CD4-positive, alpha-beta T cell treated with Interleukin-4 for 1 hour (primary cell): ENCODE data around the gene HSD17B1.
"Not testable (repeated sequence)": the region's sequence is repeated elsewhere in the genome, so short reads cannot be mapped to it uniquely, and the experiment has no call there.

Experiments used
- DNase-seq, 2 donors: peaks; one replicate each; pipeline ENCODE4 v3.0.0-alpha.2; 2020 to 2022

The HSD17B1 gene

DNA sequence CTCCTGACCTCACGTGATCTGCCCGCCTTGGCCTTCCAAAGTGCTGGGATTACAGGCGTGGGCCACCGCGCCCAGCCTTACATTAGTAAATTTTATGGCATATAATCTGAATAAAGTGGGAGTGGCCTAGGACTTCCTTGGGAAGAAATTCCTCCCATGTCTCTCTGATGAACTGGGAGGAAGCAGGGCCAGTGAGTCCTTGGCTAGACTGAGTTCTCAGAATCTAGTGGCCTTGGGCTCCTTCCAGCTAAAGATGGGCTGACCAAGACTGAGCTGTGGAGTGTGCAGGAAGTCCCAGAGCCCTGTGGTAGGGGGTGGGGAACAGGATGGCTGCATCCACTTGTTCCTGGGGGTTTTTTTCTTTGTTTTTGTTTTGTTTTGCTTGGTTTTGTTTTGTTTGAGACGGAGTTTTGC is 26.7 kb upstream of the HSD17B1 start:
- DNase-seq, result no peak

DNA sequence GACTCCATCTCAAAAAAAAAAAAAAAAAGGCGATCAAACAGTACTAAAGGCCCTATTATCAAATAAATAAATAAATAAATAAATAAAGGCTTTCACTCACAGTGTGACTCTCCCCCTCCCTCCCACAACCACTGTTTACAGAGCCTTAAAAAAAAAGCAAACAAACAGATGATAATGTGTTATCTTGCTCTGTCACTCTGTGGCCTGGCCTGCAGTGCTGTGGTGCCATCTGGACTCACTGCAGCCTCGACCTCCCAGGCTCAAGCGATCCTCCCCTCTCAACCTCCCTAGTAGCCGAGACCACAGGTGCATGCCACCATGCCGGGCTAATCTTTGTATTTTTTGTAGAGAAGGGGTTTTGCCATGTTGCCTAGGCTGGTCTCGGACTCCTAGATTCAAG is 24.8 kb upstream of the HSD17B1 start:
- DNase-seq, result no peak

DNA sequence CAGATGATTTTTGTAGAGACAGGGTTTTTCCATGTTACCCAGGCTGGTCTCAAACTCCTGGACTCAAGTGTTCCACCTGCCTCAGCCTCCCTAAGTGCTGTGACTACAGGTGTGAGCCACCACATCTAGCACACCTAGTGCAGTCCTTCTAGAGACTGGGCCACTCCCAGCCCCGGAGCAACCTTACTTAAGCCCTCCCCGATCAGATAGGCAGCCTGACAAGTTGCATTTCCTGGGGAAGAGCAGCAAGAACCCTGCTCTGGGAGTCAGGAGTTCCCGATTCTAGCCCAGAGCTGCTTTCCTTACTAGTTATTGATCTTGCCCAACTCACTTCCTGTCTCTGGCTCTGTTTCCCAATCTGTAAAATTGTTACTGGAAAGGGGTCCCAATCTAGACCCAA is 23.7 kb upstream of the HSD17B1 start:
- DNase-seq, result no peak

DNA sequence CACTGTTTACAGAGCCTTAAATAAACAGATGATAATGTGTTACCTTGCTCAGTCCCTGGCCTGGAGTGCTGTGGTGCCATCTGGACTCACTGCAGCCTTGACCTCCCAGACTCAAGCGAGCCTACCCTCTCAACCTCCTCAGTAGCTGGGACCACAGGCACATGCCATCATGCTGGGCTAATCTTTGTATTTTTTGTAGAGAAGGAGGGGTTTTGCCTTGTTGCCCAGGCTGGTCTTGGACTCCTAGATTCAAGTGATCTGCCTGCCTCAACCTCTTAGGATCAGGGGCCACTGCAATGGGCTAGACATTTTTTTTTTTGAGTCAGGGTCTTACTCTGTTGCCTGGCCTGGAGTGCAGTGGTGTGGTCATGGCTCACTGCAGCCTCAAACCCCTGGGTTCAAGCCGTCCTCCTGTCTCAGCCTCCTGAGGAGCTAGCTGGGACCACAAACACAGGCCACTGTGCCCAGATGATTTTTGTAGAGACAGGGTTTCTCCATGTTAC is 21.7 kb upstream of the HSD17B1 start:
- no peak for DNase-seq

DNA sequence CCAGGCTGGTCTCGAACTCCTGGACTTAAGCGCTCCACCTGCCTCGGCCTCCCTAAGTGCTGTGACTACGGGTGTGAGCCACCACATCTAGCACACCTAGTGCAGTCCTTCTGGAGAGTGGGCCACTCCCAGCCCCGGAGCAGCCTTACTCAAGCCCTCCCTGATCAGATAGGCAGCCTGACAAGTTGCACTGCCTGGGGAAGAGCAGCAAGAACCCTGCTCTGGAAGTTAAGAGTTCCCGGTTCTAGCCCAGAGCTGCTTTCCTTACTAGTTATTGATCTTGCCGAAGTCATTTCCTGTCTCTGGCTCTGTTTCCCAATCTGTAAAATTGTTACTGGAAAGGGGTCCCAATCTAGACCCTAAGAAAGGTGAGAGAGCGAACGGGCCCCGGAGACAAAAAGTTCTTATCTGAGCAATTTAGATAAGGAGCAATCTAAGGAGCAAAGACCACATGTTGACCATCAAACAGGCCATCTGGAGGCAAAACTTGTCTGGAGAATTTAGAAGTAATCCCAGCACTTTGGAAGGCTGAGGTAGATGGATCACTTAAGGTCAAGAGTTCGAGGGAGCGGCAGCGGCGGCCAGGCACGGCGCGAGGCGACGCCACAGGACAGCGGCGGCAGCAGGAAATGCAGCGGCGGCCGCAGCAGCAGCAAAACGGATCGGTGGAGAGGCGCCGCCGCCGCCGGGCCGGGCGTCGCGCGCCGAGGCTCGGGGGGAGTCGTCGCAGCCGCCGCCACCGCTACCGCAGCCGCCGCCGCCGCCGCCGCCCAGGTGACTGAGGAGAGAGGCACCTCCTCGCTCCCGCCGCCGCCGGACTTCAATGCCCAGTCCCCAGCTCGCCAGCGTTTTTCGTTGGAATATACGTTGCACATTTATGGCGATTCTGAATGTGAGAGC is 21.0 kb upstream of the HSD17B1 start:
- DNase-seq, result peak; percentile 50 to 56

DNA sequence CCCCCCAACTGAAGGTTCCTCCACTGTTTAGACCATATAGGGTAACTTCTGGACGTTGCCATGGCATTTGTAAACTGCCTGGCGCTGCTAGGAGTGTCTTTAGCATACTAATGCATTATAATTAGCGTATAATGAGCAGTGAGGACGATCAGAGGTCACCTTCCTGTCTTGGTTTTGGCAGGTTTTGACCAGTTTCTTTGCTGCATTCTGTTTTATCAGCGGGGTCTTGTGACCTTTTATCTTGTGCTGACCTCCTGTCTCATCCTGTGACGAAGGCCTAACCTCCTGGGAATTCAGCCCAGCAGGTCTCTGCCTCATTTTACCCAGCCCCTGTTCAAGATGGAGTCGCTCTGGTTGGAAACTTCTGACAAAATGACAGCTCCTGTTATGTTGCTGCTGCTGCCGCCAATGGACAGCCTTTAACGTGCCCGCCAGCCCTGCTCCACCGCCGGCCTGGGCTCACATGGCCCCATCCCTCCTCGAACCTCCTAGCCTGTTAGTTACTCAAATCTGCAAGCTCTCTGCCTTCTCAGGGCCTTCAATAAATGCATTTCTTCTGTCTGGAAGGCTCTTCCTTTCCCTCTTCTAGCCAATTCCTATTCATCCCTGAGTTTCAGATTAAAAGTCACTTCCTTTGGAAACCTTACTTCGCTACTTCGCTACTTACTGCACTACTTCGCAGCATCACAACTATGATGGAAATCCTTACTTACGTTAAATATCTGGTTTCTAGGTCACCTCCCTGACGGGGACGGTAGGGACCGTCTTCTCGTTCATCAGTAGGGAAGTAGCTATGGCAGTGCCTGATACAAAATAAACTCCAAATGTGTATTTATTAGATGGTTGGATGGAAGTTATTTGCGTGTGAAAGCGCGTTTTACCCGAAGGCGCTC is 17.3 kb upstream of the HSD17B1 start:
- DNase-seq, result no peak

DNA sequence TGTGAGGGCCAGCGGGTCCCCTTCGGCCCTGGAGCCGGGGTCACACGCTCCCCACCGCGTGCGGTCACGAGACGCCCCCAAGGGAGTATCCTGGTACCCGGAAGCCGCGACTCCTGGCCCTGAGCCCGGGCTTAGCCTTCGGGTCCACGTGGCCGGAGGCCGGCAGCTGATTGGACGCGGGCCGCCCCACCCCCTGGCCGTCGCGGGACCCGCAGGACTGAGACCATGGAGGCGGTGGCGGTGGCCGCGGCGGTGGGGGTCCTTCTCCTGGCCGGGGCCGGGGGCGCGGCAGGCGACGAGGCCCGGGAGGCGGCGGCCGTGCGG is 16.7 kb upstream of the HSD17B1 start, which contains the start of gene NAGLU:
NAGLU (plus strand) TSS at position 194 of the 324 bp plus-strand sequence; CDS start at position 226, 32 bp downstream.
- DNase-seq, result peak; percentile 78 to 83

DNA sequence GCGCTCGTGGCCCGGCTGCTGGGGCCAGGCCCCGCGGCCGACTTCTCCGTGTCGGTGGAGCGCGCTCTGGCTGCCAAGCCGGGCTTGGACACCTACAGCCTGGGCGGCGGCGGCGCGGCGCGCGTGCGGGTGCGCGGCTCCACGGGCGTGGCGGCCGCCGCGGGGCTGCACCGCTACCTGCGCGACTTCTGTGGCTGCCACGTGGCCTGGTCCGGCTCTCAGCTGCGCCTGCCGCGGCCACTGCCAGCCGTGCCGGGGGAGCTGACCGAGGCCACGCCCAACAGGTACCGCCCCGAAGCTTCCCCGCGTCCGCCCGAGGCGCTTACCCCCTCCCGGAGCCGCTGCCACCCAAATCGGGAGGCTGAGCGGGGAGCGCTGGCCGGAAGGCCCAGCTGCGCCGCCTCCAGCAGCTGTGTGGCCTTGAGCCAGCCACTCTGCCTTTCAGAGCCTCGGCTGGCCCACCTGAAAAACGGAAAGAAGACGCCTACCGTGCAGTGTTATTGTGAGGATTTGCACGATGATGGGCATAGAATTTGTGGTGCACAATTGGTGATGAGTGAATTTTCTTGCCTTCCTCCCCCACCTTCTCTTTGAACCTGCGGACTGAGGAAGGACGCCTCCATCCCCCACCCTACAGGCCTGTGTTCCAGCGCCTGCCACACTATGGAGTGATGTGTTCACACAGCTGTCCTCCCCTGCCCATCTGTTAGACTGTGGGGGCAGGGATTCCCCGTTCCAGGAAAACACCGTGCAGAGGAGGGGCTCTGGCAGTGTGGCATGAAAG is 16.2 kb upstream of the HSD17B1 start:
- peak; percentile 62 to 68 for DNase-seq

DNA sequence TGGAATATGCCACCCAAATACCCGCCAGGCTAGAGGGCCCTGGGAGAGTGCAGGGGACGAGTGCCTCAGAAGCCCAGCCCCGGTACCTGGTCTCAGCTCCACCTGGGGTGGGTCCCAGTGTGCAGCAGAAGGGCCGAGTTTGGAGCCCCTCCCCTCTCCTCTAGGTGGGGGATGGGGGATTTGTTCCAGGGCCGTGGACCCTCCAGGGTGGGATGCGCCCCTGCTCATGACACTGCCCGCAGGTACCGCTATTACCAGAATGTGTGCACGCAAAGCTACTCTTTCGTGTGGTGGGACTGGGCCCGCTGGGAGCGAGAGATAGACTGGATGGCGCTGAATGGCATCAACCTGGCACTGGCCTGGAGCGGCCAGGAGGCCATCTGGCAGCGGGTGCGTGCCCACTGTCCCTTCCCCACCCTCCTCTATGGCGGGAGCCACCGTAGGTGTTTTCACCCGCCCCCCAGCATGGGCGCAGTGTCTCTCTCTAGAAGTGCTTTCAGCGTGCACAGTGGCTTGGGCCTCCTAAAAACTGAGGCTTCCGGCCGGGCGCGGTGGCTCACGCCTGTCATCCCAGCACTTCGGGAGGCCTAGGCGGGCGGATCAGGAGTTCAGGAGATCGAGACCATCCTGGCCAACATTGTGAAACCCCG is 15.4 kb upstream of the HSD17B1 start:
- no peak for DNase-seq

DNA sequence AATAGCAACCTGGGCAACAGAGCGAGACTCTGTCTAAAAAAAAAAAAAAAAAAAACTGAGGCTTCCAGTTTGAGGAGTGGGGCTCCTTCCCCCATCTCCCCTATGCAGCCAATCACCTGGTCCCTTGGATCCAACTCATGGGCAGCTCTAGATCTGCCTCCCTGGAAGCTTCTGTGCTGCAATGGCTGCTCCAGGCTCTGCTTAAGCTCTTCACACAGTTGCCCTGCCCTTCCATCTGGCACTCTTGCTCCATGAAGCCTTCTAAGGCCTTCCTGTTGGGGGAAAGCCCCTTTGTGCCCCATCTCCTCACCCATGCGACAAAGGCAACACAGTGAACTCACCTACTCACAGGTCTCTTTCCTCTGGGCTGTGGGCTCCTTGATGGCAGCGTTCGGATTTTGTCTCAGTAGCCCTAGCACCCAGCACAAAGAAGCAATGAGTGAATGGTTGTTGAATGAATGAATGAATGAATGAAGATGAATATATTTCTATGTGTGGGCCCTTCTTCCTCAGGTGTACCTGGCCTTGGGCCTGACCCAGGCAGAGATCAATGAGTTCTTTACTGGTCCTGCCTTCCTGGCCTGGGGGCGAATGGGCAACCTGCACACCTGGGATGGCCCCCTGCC is 14.8 kb upstream of the HSD17B1 start:
- no peak for DNase-seq

DNA sequence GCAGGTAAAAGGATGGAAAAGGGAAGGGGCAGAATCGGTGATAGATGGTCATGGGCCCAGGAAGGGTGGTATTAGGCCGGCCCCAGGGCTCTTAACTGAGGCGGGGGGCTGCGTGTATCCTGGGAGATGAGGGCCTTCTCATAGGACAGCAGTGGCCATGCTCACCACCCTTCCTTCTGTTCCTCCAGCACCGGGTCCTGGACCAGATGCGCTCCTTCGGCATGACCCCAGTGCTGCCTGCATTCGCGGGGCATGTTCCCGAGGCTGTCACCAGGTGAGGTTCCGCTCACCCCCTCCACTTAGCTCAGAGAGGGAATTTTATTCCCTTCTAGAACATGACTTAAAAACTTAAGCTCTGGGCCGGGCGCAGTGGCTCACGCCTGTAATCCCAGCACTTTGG is 14.2 kb upstream of the HSD17B1 start:
- no peak for DNase-seq

DNA sequence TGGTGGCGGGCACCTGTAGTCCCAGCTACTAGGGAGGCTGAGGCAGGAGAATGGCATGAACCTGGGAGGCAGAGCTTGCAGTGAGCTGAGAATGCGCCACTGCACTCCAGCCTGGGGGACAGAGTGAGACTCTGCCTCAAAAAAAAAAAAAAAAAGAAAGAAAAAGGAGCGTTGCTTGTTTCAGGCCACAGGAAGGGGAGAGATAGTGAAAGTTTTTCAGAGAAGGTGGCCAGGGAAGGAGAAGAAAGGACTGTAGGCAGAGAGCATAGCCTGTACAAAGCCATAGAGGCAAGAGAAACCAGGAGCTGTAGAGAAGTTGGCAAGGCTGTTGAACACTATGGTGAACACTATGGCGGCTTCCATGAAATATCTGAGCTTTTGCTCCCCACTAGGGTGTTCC is 12.2 kb upstream of the HSD17B1 start:
- not testable (repeated sequence) for DNase-seq

DNA sequence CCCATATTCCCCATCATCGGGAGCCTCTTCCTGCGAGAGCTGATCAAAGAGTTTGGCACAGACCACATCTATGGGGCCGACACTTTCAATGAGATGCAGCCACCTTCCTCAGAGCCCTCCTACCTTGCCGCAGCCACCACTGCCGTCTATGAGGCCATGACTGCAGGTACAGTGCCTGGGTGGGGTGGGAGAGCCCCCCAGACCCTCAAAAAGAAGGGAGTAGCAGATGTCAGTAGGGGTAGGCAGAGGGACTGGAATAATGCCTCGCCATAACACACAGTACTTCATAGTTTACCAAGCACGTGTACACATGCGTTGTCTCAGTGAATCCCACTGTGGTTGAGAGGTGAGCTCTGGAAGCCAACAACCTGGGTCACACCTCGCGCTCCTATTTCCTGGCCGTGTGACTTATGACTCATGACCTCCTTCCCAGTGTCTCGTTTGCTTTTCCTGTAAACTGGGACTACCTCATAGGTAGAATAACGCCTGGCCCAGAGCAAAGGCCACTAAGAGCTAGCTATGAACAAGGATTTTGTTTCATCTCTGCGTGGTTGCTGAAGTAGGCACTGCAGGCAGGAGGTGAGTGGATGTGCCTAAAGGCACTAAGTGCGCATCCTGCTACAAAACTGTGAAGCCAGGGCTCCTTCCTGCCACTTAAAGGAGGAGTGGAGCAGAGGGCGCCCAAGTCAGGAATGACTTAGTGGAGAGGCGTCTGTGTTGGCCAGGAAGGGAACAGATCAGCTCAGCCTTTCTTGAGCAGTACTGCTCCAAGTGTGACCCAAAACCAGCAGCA is 11.5 kb upstream of the HSD17B1 start:
- no peak for DNase-seq

DNA sequence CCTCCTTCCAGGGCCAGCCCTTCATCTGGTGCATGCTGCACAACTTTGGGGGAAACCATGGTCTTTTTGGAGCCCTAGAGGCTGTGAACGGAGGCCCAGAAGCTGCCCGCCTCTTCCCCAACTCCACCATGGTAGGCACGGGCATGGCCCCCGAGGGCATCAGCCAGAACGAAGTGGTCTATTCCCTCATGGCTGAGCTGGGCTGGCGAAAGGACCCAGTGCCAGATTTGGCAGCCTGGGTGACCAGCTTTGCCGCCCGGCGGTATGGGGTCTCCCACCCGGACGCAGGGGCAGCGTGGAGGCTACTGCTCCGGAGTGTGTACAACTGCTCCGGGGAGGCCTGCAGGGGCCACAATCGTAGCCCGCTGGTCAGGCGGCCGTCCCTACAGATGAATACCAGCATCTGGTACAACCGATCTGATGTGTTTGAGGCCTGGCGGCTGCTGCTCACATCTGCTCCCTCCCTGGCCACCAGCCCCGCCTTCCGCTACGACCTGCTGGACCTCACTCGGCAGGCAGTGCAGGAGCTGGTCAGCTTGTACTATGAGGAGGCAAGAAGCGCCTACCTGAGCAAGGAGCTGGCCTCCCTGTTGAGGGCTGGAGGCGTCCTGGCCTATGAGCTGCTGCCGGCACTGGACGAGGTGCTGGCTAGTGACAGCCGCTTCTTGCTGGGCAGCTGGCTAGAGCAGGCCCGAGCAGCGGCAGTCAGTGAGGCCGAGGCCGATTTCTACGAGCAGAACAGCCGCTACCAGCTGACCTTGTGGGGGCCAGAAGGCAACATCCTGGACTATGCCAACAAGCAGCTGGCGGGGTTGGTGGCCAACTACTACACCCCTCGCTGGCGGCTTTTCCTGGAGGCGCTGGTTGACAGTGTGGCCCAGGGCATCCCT is 9.3 kb upstream of the HSD17B1 start:
- no peak for DNase-seq

DNA sequence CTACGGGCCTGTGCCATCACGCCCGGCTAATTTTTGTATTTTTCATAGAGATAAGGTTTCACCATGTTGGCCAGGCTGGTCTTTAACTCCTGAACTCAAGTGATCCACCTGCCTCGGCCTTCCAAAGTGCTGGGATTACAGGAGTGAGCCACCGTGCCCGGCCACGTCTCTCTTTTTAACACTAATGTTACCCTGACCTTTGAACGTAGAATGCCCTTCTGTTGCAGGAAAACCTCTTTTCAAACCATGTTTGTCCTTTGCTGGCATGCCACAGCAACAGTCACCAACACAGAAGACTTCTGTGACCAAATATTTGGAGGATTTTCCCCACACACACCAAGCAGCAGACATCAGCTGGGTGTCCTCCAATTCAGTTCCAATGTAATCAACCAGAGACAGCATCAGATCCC is 7.8 kb upstream of the HSD17B1 start:
- DNase-seq, result no peak

DNA sequence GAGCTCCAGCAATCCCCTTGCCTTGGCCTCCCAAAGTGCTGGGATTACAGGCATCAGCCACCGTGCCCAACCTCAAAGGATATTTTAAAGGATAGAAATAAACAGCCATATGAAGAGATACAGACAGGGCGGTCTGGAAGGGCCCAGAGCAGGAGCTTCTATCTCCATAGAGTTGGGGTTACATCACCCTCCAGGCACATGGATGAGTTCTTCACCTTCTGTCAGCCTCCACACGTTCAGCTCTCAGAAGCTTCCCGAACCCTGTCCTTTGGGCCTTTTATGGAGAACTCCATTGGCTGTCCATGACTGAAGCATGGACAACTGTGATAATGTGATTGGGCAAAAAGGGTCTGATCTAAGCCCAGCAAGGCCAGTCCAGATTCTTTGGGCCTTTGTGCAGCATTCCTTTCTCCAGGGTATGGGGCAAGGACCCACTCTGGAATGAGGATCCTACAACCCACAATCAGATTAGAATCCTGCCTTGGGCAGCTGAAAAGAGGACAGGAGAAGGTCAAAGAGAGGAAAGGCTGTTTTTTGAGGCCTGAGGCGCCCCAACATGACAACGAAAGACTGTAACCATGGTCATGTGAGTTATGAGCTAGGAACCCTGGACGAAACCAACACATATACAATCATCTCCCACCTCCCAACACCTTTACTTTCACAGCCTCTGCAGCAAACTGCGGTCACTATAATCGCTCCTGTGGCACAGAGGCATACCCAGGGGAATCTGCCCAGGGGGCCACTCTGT is 6.8 kb upstream of the HSD17B1 start:
- DNase-seq, result not testable (repeated sequence)

DNA sequence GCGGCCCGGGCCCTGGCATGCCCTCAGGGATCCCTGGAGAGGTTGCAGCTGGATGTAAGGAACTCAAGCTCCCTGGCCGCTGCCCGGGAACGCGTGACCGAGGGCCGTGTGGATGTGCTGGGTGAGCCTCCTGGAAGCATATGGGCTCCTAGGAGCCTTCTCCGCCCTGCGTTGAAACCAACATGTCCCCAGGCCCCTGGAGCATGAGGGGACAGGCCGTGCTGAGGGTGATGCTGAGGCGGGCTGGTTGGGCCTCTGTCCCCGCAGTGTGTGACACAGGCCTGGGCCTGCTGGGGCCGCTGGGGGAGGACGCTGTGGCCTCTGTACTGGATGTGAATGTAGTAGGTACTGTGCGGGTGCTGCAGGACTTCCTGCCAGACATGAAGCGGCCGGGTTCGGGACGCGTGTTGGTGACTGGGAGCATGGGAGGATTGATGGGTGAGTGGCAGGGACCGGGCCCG is 5.7 kb upstream of the HSD17B1 start:
- DNase-seq, result no peak

DNA sequence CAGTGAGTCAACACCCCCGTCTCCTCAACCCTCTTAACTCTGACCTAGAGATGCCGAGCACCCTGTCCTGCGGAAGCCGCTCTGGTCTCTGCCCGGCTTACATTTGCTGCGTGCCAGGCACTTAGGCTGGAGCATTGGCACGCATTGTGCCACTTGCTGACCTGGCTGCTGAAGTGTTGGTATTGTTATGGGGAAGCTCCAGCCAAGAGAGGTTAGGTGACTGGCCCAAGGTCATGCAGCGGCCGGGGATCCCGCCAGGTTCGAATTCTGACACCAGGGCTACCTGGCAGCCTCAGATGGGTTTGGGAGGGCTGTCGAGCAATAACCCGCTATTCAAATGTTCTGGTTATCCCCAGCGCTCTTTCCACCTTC is 5.0 kb upstream of the HSD17B1 start:
- no peak for DNase-seq
